Hepatocyte (in vitro differentiated cells): ENCODE results near the gene SNPH.
"Not testable (repeated sequence)": the region's sequence is repeated elsewhere in the genome, so short reads cannot be mapped to it uniquely, and the experiment has no call there.

Experiments used
- EZH2phosphoT487 ChIP-seq: fragments of 200-600 bp; sonication (generic); IDR thresholded peaks from one replicate; pipeline ENCODE4 v1.6.1; 2018; ENCODE audit warnings: antibody characterized with exemption, mild to moderate bottlenecking, low read depth, moderate library complexity; ENCODE audit not compliant: unreplicated experiment, severe bottlenecking
- TF ChIP-seq, protein P1 (sequence below): fragments of 200-600 bp; sonication (generic); IDR thresholded peaks from 2 replicates; pipeline ENCODE4 v1.5.1; 2016; ENCODE audit warnings: antibody characterized with exemption, mild to moderate bottlenecking; ENCODE audit not compliant: poor library complexity

- TF ChIP-seq, protein P1, sequence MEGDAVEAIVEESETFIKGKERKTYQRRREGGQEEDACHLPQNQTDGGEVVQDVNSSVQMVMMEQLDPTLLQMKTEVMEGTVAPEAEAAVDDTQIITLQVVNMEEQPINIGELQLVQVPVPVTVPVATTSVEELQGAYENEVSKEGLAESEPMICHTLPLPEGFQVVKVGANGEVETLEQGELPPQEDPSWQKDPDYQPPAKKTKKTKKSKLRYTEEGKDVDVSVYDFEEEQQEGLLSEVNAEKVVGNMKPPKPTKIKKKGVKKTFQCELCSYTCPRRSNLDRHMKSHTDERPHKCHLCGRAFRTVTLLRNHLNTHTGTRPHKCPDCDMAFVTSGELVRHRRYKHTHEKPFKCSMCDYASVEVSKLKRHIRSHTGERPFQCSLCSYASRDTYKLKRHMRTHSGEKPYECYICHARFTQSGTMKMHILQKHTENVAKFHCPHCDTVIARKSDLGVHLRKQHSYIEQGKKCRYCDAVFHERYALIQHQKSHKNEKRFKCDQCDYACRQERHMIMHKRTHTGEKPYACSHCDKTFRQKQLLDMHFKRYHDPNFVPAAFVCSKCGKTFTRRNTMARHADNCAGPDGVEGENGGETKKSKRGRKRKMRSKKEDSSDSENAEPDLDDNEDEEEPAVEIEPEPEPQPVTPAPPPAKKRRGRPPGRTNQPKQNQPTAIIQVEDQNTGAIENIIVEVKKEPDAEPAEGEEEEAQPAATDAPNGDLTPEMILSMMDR, result not testable (repeated sequence)
- TF ChIP-seq EZH2phosphoT487, result not testable (repeated sequence)
Observed at GRCh38 chr20:1222750-1223149, 43.3 kb upstream of the SNPH start.
